Hepatocyte (in vitro differentiated cells): ENCODE data around the gene ELFN1. TPM values are rescaled to one million over a fixed set of nuclear protein-coding genes. Genes with fewer than 3 reads are reported as not detected.

Experiments
- DNase-seq: peaks from one replicate; pipeline ENCODE4 v3.0.0-alpha.2; 2016; ENCODE audit warnings: low spot score
- H2AFZ ChIP-seq: fragments of 200-600 bp; sonication (generic); 2 replicates; pipeline ENCODE4 v1.6.0; 2016; ENCODE audit warnings: antibody characterized with exemption, mild to moderate bottlenecking
- H3K27ac ChIP-seq: fragments of 200-600 bp; sonication (generic); 2 replicates; pipeline ENCODE4 v1.5.1; 2016; ENCODE audit warnings: mild to moderate bottlenecking
- H3K27me3 ChIP-seq: fragments of 200-600 bp; sonication (generic); 2 replicates; pipeline ENCODE4 v1.6.1; 2016
- H3K36me3 ChIP-seq: fragments of 200-600 bp; sonication (generic); replicated peaks from 2 replicates; pipeline ENCODE4 v1.5.1; 2016; ENCODE audit warnings: low read depth; ENCODE audit not compliant: insufficient read depth
- H3K4me1 ChIP-seq: fragments of 200-600 bp; sonication (generic); 2 replicates; pipeline ENCODE4 v1.5.1; 2016; ENCODE audit warnings: mild to moderate bottlenecking, moderate library complexity; ENCODE audit not compliant: insufficient read depth
- H3K4me2 ChIP-seq: fragments of 200-600 bp; sonication (generic); 2 replicates; pipeline ENCODE4 v1.6.0; 2016
- H3K4me3 ChIP-seq: fragments of 200-600 bp; sonication (generic); 2 replicates; pipeline ENCODE4 v1.5.1; 2016; ENCODE audit warnings: mild to moderate bottlenecking
- H3K79me2 ChIP-seq: fragments of 200-600 bp; sonication (generic); 2 replicates; pipeline ENCODE4 v1.6.0; 2017; ENCODE audit warnings: mild to moderate bottlenecking
- H3K9me2 ChIP-seq: fragments of 200-600 bp; sonication (generic); replicated peaks from 2 replicates; pipeline ENCODE4 v1.6.0; 2017; ENCODE audit warnings: mild to moderate bottlenecking; ENCODE audit not compliant: insufficient read depth
- H3K9me3 ChIP-seq: fragments of 200-600 bp; sonication (generic); 2 replicates; pipeline ENCODE4 v1.5.1; 2016; ENCODE audit warnings: low read depth, mild to moderate bottlenecking
- H4K20me1 ChIP-seq: fragments of 200-600 bp; sonication (generic); 2 replicates; pipeline ENCODE4 v1.6.0; 2016; ENCODE audit warnings: mild to moderate bottlenecking; ENCODE audit not compliant: insufficient read depth, poor library complexity, severe bottlenecking
- CTCF ChIP-seq: fragments of 200-600 bp; sonication (generic); IDR thresholded peaks from 2 replicates; pipeline ENCODE4 v1.5.1; 2016; ENCODE audit warnings: antibody characterized with exemption, mild to moderate bottlenecking; ENCODE audit not compliant: poor library complexity
- EZH2 ChIP-seq: fragments of 200-600 bp; sonication (generic); IDR thresholded peaks from 2 replicates; pipeline ENCODE4 v1.6.1; 2016; ENCODE audit warnings: antibody characterized with exemption, mild to moderate bottlenecking, borderline replicate concordance
- EZH2phosphoT487 ChIP-seq: fragments of 200-600 bp; sonication (generic); IDR thresholded peaks from one replicate; pipeline ENCODE4 v1.6.1; 2018; ENCODE audit warnings: antibody characterized with exemption, mild to moderate bottlenecking, low read depth, moderate library complexity; ENCODE audit not compliant: unreplicated experiment, severe bottlenecking
- WGBS: methylation state at CpG from one replicate; pipeline ENCODE4 v1.1.6; 2016; ENCODE audit warnings: low lambda C conversion rate; ENCODE audit errors: missing lambda C conversion rate; 5-methylcytosine and 5-hydroxymethylcytosine counted together
- polyA plus RNA-seq: library from polyadenylated mRNA; unstranded; fragments of >200 nt; fragmentation: Nextera tagmentation; extraction: Ambion mirVana; gene quantifications from 2 replicates; pipeline ENCODE4 v1.2.1, GENCODE V29; 2016
- total RNA-seq: library from RNA; depleted of rRNA; stranded (reverse); fragments of >200 nt; gene quantifications from 2 replicates; pipeline ENCODE4 v1.2.3, GENCODE V29; 2014

The ELFN1 gene
- total and polyA plus RNA-seq, 2 experiments from 2014 or later, result 3.6 to 5.5 TPM

- Histone ChIP-seq H4K20me1 (no peaks in the 10 kb centered on the region), H3K36me3 (no peaks in the 10 kb centered on the region), H3K4me1 (no peaks in the 10 kb centered on the region), H3K27me3 (no peaks in the 10 kb centered on the region), H3K79me2 (no peaks in the 10 kb centered on the region), H3K4me2 (no peak overlapping the region), H3K9me2 (no peaks in the 10 kb centered on the region), H2AFZ (no peak overlapping the region), H3K9me3 (no peaks in the 10 kb centered on the region), H3K4me3 (no peak overlapping the region), H3K27ac (no peak overlapping the region)
- WGBS, result 91% methylated on average over 32 of the region's 32 CpGs
- TF ChIP-seq EZH2phosphoT487, result no peak
- TF ChIP-seq EZH2, result no peak
- TF ChIP-seq CTCF, result no peak
- no peak for DNase-seq
Measured at GRCh38 chr7:1654738-1655475, 15.2 kb upstream of the ELFN1 start.

- Histone ChIP-seq H3K4me2 (no peak overlapping the region), H3K4me1 (peaks cover 7% of the 10 kb centered on the region), H3K9me3 (no peaks in the 10 kb centered on the region), H2AFZ (no peak overlapping the region), H3K4me3 (no peak overlapping the region), H3K79me2 (no peaks in the 10 kb centered on the region), H3K27me3 (peaks cover 34% of the 10 kb centered on the region), H3K27ac (no peak overlapping the region), H3K9me2 (no peaks in the 10 kb centered on the region), H4K20me1 (no peaks in the 10 kb centered on the region), H3K36me3 (no peaks in the 10 kb centered on the region)
- TF ChIP-seq EZH2 (no peak), EZH2phosphoT487 (no peak), CTCF (no peak)
- DNase-seq, result no peak
- 84% methylated on average over 8 of the region's 8 CpGs for WGBS
Measured at GRCh38 chr7:1659696-1660095, 10.4 kb upstream of the ELFN1 start.

- H3K27me3 ChIP-seq, result peaks cover 43% of the 10 kb centered on the region
- no peak overlapping the region for H3K4me3 ChIP-seq
- H3K27ac ChIP-seq, result no peak overlapping the region
- H3K36me3 ChIP-seq, result no peaks in the 10 kb centered on the region
- WGBS, result 91% methylated on average over 3 of the region's 3 CpGs
- H3K9me2 ChIP-seq, result no peaks in the 10 kb centered on the region
- no peak overlapping the region for H2AFZ ChIP-seq
- H3K4me1 ChIP-seq, result peaks cover 17% of the 10 kb centered on the region
- H4K20me1 ChIP-seq, result no peaks in the 10 kb centered on the region
- no peaks in the 10 kb centered on the region for H3K9me3 ChIP-seq
- DNase-seq, result no peak
- H3K79me2 ChIP-seq, result no peaks in the 10 kb centered on the region
- TF ChIP-seq EZH2 (no peak), EZH2phosphoT487 (no peak), CTCF (no peak)
- H3K4me2 ChIP-seq, result no peak overlapping the region
Measured at GRCh38 chr7:1661461-1661860, 8.6 kb upstream of the ELFN1 start.
